C4-2B (cell line): ENCODE data around the gene KMT5B.

Experiments used
- H3K27ac ChIP-seq: fragments of 450-650 bp; 2 replicates; pipeline ENCODE4 v1.5.1; 2017
- ZFX ChIP-seq: fragments of 450-650 bp; IDR thresholded peaks from 2 replicates; pipeline ENCODE4 v1.6.1; 2017
- TF ChIP-seq, protein P1 (sequence below): fragments of 450-650 bp; conservative IDR thresholded peaks from 2 replicates; pipeline ENCODE4 v1.5.1; 2017; ENCODE audit warnings: mild to moderate bottlenecking

Gene KMT5B

GRCh38 chr11:68137833-68138232 lies 75.3 kb downstream of the KMT5B start:
- TF ChIP-seq, protein P1, sequence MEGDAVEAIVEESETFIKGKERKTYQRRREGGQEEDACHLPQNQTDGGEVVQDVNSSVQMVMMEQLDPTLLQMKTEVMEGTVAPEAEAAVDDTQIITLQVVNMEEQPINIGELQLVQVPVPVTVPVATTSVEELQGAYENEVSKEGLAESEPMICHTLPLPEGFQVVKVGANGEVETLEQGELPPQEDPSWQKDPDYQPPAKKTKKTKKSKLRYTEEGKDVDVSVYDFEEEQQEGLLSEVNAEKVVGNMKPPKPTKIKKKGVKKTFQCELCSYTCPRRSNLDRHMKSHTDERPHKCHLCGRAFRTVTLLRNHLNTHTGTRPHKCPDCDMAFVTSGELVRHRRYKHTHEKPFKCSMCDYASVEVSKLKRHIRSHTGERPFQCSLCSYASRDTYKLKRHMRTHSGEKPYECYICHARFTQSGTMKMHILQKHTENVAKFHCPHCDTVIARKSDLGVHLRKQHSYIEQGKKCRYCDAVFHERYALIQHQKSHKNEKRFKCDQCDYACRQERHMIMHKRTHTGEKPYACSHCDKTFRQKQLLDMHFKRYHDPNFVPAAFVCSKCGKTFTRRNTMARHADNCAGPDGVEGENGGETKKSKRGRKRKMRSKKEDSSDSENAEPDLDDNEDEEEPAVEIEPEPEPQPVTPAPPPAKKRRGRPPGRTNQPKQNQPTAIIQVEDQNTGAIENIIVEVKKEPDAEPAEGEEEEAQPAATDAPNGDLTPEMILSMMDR: no peak
- no peak for TF ChIP-seq ZFX

GRCh38 chr11:68136866-68137265 lies 76.2 kb downstream of the KMT5B start:
- H3K27ac ChIP-seq: no peak overlapping the region; the same call in 1 of the 2 replicates
- no peak for TF ChIP-seq ZFX

More at GRCh38 chr11:68137833-68138232, 75.3 kb downstream of the KMT5B start:
- peak overlapping the region; percentile 50; the same call in 1 of the 2 replicates for H3K27ac ChIP-seq

DNA sequence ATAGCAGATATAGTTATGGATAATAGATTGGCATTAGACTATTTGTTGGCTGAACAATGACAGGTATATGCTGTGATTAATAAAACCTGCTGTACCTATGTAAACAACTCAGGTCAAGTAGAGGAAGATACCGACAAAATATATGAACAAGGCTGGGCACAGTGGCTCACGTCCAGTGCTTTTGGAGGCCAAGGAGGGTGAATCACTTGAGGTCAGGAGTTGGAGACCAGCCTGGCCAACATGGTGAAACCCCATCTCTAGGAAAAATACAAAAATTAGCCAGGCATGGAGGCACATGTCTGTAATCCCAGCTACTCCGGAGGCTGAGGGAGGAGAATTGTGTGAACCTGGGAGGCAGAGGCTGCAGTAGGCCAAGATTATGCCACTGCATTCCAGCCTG lies 77.9 kb downstream of the KMT5B start:
- TF ChIP-seq, protein P1: no peak
- no peak for TF ChIP-seq ZFX
- no peak overlapping the region for H3K27ac ChIP-seq

- TF ChIP-seq, protein P1: no peak
- H3K27ac ChIP-seq: no peak overlapping the region
These were observed 79.3 kb downstream of the KMT5B start for GRCh38 chr11:68133761-68134160.

DNA sequence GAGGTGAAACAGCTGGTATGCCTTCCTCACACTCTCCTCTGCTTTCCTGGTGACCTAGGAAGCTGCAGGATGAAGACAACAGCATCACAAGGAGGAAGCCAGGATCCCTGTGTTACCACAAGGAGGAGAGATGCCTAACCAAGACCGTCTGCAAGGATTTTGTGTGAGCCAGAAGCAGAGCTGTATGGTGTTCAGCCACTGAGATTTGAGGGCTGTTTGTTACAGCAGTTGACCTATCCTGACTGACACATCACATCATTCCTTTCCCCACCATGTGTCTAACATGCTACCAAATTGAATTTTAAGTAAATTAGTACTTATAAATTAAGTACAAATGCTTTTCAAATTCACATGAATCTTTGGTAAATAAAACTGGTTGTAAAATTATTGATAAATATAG lies 83.0 kb downstream of the KMT5B start:
- no peak overlapping the region for H3K27ac ChIP-seq

GRCh38 chr11:68128682-68129327 lies 84.3 kb downstream of the KMT5B start:
- TF ChIP-seq, protein P1: no peak
- no peak for TF ChIP-seq ZFX
- no peak overlapping the region for H3K27ac ChIP-seq

More for the DNA sequence above, 83.0 kb downstream of the KMT5B start:
- TF ChIP-seq, protein P1: no peak
- no peak for TF ChIP-seq ZFX

- no peak overlapping the region for H3K27ac ChIP-seq
- TF ChIP-seq, protein P1: no peak
- TF ChIP-seq ZFX: no peak
These were observed 85.1 kb downstream of the KMT5B start for GRCh38 chr11:68127714-68128681.
